Fibroblast of skin of scalp (primary cell): ENCODE data around the gene SNTG2.
"Not testable (repeated sequence)": the region's sequence is repeated elsewhere in the genome, so short reads cannot be mapped to it uniquely, and the experiment has no call there.

ENCODE experiments used
- DNase-seq: peaks from one replicate; pipeline ENCODE4 v3.0.0-alpha.2; 2013

The SNTG2 gene

DNA sequence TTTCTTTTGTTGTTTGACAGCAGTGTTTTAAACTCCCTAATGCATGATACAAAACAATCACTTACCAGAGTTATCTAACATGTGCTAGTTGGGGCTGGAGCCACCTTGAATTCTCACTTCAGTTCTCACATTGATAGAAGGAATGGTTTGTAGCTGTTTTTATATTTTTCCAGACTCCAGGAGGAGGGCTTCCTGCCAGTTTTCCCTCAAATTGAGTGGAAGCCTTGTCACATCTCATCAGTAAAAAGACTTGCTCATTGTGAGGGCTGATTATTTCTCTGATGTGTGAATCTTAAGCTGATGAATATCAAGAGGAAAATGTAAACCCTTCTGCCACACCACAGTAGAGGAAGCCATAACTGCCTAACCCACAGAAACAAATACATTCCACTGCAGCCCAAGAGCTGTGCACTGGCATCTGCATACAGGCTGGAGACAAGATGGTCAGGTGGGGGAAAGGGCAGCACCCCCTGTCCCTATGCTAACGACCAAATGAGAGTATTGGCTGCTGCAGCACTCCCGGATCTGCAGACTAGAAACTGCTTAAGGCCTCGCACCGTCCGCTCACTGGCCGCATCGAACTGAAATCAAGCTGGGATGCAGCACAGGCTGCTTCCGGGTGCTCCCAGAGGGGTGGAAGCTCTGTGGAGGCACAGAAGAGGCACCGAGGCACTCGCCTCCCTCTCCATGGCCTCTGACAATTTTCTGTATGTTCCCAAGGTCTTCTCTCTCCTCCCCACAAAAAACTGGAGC lies 388.9 kb downstream of the SNTG2 start:
- no peak for DNase-seq

DNA sequence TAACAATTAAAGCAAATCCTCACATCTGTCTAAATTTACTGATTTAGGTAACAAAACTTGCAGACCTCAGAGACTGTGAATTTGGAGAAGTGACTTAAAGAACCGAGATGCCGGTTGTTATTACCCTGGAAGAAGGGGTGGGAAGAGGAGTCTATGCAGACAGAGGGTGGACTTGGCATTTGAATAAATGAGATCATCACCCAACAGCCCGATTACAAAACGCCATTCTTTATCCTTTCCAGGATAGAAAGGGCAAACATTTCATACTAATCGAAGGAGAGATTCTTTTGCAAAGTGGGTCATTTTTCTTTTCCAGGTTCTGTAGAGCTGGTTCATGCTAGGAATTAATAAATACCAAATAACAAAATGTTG lies 389.5 kb downstream of the SNTG2 start:
- no peak for DNase-seq

DNA sequence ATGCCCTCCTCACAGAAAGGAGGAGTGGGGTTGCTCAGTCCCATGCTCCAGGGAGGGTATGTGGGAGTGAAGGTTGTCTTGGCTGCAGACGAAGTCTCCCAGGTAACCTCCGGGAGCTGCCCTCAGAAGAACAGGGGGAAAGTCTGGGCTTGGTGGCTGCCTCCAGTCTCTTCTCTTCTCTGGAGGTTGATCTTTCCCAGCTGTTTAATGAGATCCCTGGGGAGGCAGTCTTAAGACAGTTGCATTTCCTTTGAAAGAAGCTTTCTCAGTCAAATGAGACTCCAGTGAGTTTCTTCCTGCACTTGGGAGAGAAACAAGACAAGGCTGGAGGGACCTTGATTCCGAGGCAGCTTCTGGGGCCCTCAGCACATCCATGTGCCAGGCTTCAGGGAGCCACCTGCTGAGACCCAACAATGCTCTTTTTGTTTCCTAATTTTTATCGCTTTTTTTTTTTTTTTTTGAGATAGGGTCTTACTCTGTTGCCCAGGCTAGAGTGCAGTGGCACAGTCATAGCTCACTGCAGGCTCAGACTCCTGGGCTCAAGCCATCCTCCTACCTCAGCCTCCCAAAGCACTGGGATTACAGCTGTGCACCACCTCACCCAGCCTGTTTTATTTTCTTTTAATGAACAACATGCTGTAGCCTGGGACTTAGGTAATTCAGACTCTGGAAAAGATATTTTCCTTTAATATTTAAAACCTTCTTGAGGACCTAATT lies 390.9 kb downstream of the SNTG2 start:
- no peak for DNase-seq

DNA sequence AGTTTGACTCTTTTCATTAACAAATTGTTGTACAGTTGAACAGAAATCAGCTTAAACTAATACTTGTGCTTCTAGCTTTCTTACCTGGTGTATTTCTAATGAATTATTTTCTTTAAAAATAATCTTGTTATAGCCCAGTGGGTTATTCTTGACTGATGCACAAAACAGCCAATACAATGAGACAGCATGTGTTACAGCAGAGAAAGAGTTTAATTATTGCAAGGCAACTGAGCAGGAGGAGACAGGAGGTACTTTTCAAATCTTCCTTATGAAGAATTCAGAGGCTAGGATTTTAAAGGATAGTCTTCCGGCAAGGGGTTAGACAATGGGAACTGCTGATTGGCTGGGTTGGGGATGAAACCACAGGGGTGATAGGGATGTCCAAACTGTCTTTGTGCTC lies 398.1 kb downstream of the SNTG2 start:
- no peak for DNase-seq

DNA sequence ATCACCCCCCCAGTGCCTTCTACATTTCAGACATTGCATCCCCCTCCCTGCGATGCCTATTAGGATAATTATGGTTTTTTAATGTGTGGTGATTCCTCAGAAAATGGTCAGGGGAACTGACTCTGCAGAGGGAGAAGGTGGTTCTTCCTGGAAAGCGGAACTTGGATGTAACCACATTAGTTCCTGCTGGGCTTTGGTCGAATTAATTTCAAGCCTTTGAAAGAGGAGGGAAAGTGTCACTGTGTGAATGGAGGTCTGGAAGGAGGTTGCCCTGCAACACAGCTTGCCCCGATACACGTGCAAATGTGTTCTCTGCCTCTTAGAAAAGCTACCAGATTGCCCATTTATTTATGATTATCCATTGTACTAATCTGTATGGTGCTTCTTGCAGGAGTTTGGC lies 399.5 kb downstream of the SNTG2 start:
- no peak for DNase-seq

DNA sequence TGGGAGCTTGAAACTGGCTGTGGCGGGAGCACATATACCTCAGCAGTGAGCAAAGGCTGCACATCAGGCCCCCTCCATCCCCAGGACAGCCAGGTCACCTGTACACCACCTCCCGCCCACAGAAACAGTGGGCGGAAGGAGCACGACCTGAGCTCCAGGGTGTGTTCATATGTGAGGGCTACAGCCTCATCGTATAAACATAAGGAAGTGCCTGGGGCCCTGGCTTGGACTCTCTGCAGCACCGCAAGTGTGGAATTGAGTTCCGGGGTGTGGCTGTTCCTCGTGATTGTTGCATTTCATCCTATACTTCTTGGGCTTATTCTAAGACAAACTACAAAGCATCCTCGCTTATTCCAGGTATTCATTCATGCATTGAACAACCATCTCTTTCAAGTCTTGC lies 402.5 kb downstream of the SNTG2 start:
- DNase-seq = no peak

DNA sequence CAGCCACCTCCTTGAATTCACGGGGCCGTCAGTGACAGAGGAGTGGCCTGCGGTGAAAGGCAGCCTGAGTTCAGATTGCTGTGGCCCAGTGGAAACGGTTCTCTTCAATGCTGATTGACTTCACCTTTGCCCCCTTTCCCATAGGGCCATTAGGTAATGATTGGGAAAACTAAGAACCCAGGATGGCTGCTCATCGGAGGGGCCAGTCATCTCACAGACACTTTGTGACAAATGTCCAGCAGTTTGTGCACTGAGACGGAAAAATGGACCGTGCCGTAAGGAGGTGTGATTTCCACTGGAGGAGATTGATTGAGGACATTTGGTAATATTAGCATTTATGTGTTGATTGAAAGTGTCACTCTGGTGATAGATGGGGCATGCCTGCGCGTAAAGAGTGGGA lies 402.9 kb downstream of the SNTG2 start:
- DNase-seq = no peak

DNA sequence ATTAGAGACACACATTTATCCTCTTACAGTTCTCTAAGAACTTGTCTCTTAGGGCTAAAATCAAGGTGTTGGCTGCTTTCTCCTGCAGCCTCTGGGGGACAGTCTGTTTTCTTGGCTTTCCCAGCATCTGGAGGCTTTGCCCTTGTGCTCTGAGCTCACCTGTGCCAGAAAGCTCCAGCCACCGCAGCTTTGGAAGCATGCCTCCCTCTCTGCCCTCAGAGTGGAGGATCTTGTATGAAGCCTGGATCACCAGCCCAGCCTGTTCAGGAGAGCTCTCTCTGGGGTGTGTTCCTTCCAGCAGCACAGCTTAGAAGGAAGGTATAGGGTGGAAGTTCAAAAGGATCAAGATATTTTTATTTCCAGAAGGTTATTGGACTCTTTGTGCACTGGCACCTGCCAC lies 409.5 kb downstream of the SNTG2 start:
- no peak for DNase-seq

DNA sequence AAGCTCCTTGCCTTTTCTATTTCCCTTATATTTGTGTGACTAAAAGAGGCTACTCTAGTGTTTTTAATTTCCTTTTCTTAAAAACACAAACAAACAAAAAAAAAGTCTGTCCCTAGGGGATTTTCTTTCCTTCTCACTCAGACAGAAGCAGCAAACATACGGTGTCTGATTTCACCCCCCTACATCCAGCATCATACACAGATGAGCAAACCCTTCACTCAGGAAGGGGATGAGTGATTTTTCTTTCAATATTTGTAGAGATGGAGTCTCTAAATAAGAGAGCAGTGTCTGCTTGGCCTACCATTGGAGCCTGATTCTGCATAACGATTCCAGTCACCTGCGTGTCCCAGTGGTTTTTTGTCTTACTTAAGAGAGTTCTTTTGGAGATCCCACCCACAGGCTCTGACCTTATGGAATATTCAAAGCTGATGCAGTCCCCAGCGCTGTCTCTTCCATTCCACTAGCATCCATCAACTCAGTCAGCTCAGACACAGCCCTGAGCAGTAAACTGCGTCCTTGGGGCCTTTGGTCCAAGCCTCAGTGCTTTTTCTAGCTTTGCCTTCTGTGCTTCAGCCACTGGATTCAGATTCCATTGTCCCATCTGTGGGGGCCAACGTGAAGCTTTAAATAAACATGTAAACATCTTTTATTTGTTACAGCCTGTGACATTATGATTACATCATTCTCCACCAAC lies 410.1 kb downstream of the SNTG2 start:
- DNase-seq = no peak

DNA sequence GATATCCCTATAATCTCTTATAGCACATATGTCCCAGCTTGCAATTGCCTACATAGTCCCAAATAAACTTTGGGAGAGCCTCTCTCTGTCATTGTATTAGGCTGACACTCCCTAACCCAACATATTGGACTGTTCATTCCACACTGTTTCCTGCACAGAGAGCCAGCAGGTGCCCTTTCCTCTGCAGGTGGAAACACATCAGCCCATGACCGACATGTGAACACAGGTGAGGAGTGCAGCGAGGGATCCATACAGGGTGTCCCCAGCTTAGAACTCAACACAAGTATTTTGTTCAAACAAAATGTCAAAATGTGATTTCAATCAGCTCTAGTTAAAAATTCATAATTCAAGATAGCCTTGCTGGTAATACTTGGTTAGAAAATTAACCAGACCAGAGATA lies 412.7 kb downstream of the SNTG2 start:
- no peak for DNase-seq

DNA sequence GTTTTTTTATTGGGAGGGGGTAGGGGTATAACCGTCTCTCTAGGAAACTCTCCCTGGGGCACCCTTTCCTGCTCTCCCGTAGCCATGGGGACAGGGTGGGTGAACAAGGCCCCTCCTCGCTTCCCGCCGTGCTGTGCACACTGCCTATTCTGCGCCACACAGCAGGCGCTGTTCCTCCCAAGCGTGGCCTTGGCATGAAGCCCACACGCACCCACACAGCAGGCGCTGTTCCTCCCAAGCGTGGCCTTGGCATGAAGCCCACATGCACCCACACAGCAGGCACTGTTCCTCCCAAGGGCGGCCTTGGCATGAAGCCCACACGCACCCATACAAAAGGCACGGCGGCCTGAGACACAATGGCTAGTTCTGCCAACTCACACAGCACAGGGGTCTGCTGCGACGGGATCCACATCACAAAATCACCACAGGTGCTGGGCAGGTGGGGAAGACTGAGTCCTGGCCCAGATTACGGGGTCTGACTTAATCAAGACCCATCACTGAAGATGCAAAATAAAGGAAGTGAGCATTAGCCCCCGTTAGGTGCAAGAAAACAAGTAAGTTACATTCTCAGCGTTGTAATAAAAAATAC lies 416.0 kb downstream of the SNTG2 start:
- no peak for DNase-seq

DNA sequence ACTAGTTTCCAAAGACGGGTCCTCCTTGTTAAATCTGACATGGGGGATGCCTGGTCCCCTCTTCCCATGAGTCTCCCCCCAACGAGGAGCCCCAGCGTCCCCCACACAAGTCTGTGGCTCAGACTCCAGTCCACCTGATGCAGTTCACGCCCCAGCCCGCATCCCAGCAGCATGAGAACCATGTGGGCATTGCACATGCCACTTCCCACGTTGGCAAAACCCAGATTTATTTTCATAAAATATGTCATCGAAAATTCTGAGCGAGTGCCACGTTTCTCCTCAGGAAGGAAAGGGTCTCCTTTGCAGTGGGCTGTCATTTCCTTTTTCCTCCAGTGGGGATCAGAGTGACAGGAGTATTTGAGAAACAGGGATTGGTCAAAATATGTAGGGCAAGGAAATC lies 417.0 kb downstream of the SNTG2 start:
- DNase-seq = no peak

DNA sequence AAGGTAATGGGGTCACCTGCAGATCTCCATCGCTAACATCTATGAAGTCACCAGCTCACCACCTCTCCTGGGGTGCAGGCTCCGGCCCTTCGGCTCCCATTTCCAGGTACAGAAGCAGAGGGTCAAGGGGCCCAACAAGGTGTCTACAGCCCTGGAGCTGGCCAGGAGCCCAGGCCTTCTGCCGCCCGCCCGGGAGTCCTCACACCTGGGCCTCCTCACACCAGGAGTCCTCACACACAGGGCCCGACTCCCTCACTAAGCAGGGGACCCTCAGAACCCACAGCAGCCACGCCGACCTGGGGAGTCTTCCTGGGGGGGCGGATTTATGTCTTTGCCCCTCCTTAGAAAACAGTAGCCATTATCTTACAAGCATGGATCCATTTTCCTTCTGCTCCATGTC lies 419.3 kb downstream of the SNTG2 start:
- DNase-seq = no peak

DNA sequence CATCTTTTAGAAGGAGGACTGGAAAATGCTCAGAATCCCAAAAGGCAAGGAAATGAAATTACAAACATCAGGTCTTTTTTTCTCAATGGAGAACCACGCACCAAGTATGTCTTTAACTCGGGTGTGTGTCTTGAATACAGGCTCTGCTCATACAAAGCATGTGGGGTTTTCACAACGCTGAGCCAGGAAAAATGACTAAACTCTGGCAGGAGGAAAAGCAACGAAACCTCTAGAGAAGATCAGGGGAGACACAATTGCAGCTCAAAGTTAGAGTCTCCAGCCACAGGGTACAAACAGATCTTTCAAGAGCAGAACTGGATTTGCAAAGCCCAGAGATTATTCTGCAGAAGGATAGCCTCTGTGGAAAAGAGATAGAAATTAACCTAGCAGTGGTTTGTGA lies 419.8 kb downstream of the SNTG2 start:
- DNase-seq = no peak

DNA sequence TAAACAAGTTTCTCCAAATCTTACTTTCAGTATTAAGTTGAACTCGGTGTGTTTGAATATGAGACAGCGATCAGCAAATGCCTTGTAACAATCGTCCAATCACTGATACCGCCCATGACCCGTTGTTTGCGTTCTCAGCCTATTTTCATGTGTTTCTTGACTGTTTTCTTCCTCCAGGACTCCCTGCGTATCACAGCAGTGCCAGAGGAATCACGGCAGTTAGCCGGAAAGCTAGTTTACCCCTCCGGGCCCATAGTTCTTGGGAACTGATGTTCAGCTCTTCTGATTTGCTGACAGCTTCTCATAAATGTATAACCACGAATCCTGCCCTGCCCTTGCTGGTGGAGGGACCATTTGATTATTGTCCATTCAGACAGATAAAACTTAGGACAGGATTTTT lies 420.4 kb downstream of the SNTG2 start:
- DNase-seq = no peak

DNA sequence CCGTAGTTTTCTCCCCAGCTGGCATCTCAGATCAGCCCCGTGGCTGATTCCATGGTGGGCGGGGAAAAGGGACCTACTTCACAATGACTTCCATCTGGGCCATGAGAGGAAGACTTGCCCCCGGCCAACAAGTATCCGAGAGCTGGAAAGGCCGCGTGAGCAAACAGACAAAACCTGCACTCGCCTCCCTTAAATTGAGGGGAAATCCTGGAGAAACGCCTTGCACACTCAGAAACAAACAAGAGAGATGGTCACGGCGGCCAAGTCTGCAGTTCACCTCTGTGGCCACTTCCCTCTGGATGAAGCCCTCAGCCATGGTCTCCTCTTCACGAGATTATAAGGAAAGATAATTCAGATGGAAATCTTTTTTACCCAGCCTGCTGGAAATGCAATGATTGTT lies 423.2 kb downstream of the SNTG2 start:
- no peak for DNase-seq

DNA sequence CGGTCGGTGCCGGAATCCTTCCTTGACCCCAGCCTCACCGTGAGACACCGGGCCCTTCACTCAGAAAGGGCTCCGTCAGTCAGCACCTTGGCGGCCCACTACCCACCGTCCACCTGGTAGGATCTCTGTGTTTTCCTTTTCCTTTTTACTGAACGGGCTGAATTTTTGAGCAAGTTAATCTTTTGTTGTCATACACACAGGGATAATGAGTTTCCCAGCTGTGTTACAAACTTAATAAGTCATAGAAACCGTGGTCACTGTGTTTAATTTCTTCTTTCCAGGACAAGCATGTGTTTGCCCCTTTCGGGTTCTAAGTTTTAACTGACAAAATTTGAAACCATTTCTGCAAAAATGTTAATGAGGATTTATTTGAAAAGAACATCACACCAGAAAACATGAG lies 423.6 kb downstream of the SNTG2 start:
- no peak for DNase-seq

DNA sequence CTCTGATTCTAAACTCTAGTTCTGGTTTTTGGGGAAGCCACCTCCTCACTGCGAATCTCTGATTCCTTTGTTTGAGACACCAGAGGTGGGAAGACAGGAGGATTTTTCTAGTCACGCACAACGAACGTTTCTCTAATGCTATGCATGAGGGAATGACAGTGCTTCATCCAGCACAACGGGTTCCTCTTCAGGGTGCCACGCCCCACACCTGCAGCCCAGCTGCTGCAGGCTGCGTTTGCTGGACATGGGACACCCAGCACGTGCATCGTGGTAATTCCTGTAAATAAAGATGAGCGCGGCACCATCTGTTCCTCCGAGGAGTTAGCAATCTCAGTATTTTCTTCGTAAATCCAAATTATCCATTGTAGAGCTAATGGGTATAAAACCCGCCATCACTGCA lies 425.1 kb downstream of the SNTG2 start:
- DNase-seq = no peak

DNA sequence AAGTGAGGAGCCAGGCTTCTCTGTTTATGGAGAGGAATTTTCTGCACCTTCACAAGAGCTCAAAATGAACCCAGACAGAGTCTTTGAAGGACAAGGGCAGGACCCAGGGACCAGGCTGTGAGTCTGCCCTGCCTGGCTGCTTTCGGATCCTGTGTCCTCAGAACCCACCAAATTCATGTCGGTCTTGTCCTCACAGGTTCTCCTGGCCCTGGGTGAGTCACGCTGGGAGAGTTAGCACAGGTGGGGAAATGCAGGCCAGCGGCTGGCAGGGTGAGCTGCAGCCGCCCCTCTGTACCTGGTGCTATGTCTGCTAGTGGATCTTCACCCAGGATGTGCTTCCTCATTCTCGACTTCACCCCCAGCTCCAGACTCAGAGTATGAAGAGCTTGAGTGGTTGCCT lies 426.8 kb downstream of the SNTG2 start:
- DNase-seq = no peak

DNA sequence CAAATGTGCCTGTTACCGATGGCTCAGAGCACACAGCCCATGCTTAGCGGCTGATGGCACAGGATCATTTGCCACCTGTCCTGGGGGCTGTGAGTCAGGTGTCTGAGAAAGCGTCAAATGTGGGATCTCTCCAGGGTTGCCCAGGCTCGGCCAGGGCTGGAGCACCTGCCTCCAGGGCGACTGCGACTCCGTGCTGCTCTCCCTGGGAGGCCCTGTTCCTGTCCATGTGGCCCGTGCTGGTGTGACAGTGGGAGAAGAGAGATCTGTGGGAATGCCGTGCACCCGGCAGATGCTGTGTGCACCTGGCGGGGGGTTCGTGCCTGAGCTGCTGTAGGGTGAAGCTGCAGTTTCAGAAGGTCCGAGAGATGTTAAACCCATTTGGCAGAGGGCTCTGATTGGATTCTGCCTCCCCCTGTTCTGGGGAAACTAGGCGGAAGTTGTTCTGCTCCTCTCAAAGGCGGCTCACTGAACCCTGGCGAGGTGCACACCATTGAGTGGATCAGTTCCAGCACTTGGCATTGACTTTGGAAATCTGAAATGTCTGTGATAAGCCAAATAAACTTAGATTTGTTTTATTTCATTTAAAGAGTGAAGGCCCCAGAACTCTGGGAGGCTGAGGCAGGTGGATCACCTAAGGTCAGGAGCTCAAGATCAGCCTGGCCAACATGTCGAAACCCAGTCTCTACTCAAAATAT lies 428.0 kb downstream of the SNTG2 start:
- no peak for DNase-seq

DNA sequence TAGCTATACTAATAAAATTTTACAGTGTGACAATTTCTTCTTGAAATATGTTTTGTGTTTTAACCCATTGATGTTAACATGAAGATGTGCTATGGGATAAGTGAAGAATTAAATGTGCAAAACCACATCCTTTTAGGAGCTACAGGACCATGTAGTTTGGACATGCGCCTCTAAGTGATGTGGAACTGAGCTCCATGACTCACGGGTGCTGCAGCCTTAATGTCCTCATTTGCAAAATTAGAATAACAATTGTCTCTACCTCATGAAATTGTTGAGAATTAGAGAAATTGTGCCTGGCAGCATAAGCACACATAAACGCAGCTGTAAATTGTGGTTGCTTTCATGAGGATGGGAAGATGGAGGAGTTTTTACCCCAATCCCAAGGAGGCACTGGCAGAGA lies 431.0 kb downstream of the SNTG2 start:
- no peak for DNase-seq

DNA sequence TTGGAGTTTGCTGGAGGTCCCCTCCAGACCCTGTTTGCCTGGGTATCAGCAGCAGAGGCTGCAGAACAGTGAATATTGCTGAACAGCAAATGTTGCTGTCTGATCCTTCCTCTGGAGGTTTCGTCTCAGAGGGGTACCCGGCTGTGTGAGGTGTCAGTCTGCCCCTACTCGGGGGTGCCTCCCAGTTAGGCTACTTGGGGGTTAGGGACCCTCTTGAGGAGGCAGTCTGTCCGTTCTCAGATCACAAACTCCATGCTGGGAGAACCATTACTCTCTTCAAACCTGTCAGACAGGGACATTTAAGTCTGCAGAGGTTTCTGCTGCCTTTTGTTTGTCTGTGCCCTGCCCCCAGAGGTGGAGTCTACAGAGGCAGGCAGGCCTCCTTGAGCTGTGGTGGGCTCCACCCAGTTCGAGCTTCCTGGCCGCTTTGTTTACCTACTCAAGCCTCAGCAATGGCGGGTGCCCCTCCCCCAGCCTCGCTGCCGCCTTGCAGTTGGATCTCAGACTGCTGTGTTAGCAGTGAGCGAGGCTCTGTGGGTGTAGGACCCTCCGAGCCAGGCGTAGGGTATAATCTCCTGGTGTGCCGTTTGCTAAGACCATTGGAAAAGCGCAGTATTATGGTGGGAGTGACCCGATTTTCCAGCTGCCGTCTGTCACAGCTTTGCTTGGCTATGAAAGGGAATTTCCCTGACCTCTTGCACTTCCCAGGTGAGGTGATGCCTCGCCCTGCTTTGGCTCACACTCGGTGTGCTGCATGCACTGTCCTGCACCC lies 437.5 kb downstream of the SNTG2 start:
- DNase-seq = not testable (repeated sequence)
